GM12878 (cell line): Measurements from ENCODE around the gene UCN2. TPM values are rescaled to one million over a fixed set of nuclear protein-coding genes. Genes with fewer than 3 reads are reported as not detected.
A peak's percentile ranks its signal among the peaks of the same experiment; 100 is the strongest.

Experiments
- ATAC-seq: fragments of 200-7000 bp; cut with Tn5 transposase; 3 replicates; pipeline ENCODE4 v1.9.1; 2020; ENCODE audit warnings: mild to moderate bottlenecking, moderate library complexity
- BruUV-seq: library from RNA; stranded (reverse); fragments of 400-500 nt; replicated peaks from 2 replicates; lab custom pipeline; 2021; lab: Mats Ljungman, UMichigan
- CTCF ChIA-PET: fragments of 300-600 bp; sonication (Branson Sonifier 250); formaldehyde crosslinking; extraction: SDS; loops from one replicate; lab custom pipeline; 2021; ENCODE audit warnings: inconsistent platforms; lab: Yijun Ruan, JAX
- POLR2A ChIA-PET: fragments of 350-600 bp; formaldehyde crosslinking; extraction: SDS; loops from one replicate; lab custom pipeline; 2021; ENCODE audit warnings: inconsistent platforms; lab: Charles Lee
- RAD21 ChIA-PET: fragments of 300-600 bp; sonication (Branson Sonifier 250); formaldehyde crosslinking; loops from one replicate; lab custom pipeline; 2023; ENCODE audit warnings: antibody characterized with exemption; ENCODE audit not compliant: unreplicated experiment; lab: Charles Lee
- SMC1A ChIA-PET: fragments of 300-600 bp; sonication (Branson Sonifier 250); formaldehyde crosslinking; loops from one replicate; lab custom pipeline; 2023; ENCODE audit not compliant: unreplicated experiment, uncharacterized antibody; lab: Charles Lee
- DNase-seq: peaks from one replicate; pipeline ENCODE4 v3.0.0-alpha.2; 2011; ENCODE audit warnings: low read depth, low spot score
- FAIRE-seq: peaks from 3 replicates; lab custom pipeline; 2011; peaks lifted over from hg19 to GRCh38; lab: Jason Lieb, UNC
- H2AFZ ChIP-seq: 2 replicates; pipeline ENCODE4 v1.6.0; 2011; ENCODE audit warnings: low read depth, low read length, control low read depth; ENCODE audit not compliant: control insufficient read depth
- H3K27ac ChIP-seq: 2 replicates; pipeline ENCODE4 v1.5.1; 2011; ENCODE audit warnings: control low read depth; ENCODE audit not compliant: control insufficient read depth, insufficient read depth
- H3K27me3 ChIP-seq, 2 experiments: replicated peaks in 1 of 2; 2 replicates each; pipeline versions ENCODE4 v1.6.0 to v1.6.1; 2011; ENCODE audit warnings: low read length in 1 of 2; ENCODE audit not compliant: control insufficient read depth in 2 of 2, insufficient read depth in 2 of 2
- H3K36me3 ChIP-seq, 2 experiments: 2 replicates each; pipeline ENCODE4 v1.5.1; 2011; ENCODE audit warnings: low read length in 1 of 2; ENCODE audit not compliant: control insufficient read depth in 2 of 2, insufficient read depth in 2 of 2
- H3K4me1 ChIP-seq: 2 replicates; pipeline ENCODE4 v1.6.1; 2011; ENCODE audit warnings: mild to moderate bottlenecking, low read length, moderate library complexity, mixed read lengths; ENCODE audit not compliant: control insufficient read depth, insufficient read depth
- H3K4me2 ChIP-seq: 2 replicates; pipeline ENCODE4 v1.6.0; 2011; ENCODE audit warnings: control low read depth; ENCODE audit not compliant: control insufficient read depth, insufficient read depth
- H3K4me3 ChIP-seq: fragments of 200-600 bp; sonication (generic); 2 replicates; pipeline ENCODE4 v1.5.1; 2016
- H3K79me2 ChIP-seq: 2 replicates; pipeline ENCODE4 v1.6.0; 2011; ENCODE audit warnings: low read length; ENCODE audit not compliant: control insufficient read depth, insufficient read depth
- H3K9ac ChIP-seq: 2 replicates; pipeline ENCODE4 v1.8.0; 2011; ENCODE audit warnings: low read length, control low read depth, mixed read lengths; ENCODE audit not compliant: control insufficient read depth, insufficient read depth
- H3K9me3 ChIP-seq: replicated peaks from 3 replicates; pipeline ENCODE4 v1.5.1; 2011; ENCODE audit warnings: mild to moderate bottlenecking, low read length; ENCODE audit not compliant: control insufficient read depth, insufficient read depth
- H4K20me1 ChIP-seq: 2 replicates; pipeline ENCODE4 v1.6.0; 2011; ENCODE audit not compliant: control insufficient read depth, insufficient read depth
- CHD2 ChIP-seq: IDR thresholded peaks from 2 replicates; pipeline ENCODE4 v1.6.1; 2011; ENCODE audit warnings: low read depth, low read length, improper control_type of control experiment, borderline replicate concordance
- CREB1 ChIP-seq: IDR thresholded peaks from 2 replicates; pipeline ENCODE4 v1.6.1; 2012; ENCODE audit warnings: low read depth, mild to moderate bottlenecking, inconsistent platforms
- ESRRA ChIP-seq: IDR thresholded peaks from 2 replicates; pipeline ENCODE4 v1.6.1; 2012; ENCODE audit warnings: mild to moderate bottlenecking, low read length, improper control_type of control experiment
- FOXM1 ChIP-seq: IDR thresholded peaks from 2 replicates; pipeline ENCODE4 v1.6.1; 2012; ENCODE audit warnings: low read depth, mild to moderate bottlenecking, inconsistent platforms, low read length, moderate library complexity
- IKZF1 ChIP-seq: fragments of 450-650 bp; conservative IDR thresholded peaks from 2 replicates; pipeline ENCODE4 v1.6.1; 2017; ENCODE audit warnings: antibody characterized with exemption, mild to moderate bottlenecking
- MEF2A ChIP-seq: IDR thresholded peaks from 2 replicates; pipeline ENCODE4 v1.6.1; 2011; ENCODE audit warnings: low read depth, mild to moderate bottlenecking, low read length, moderate library complexity; ENCODE audit not compliant: insufficient read depth
- MEF2B ChIP-seq: fragments of 450-650 bp; IDR thresholded peaks from 2 replicates; pipeline ENCODE4 v1.6.1; 2018; ENCODE audit warnings: mild to moderate bottlenecking, moderate library complexity; ENCODE audit not compliant: partially characterized antibody, poor library complexity, severe bottlenecking
- NBN ChIP-seq: fragments of 450-650 bp; IDR thresholded peaks from 2 replicates; pipeline ENCODE4 v1.6.1; 2016
- NR2F1 ChIP-seq: fragments of 450-650 bp; conservative IDR thresholded peaks from 2 replicates; pipeline ENCODE4 v1.6.1; 2017; ENCODE audit warnings: mild to moderate bottlenecking
- POLR2A ChIP-seq: IDR thresholded peaks from 2 replicates; pipeline ENCODE4 v1.6.1; 2011; ENCODE audit warnings: low read depth, mild to moderate bottlenecking, low read length
- POLR2AphosphoS5 ChIP-seq: IDR thresholded peaks from 2 replicates; pipeline ENCODE4 v1.6.1; 2011; ENCODE audit warnings: mild to moderate bottlenecking, low read length, inconsistent platforms
- POU2F2 ChIP-seq: IDR thresholded peaks from 3 replicates; pipeline ENCODE4 v1.6.1; 2011; ENCODE audit warnings: low read depth, mild to moderate bottlenecking, low read length, borderline replicate concordance
- SIN3A ChIP-seq: IDR thresholded peaks from 2 replicates; pipeline ENCODE4 v1.6.1; 2012; ENCODE audit warnings: low read depth, low read length, improper control_type of control experiment
- TAF1 ChIP-seq: IDR thresholded peaks from 2 replicates; pipeline ENCODE4 v1.6.1; 2011; ENCODE audit warnings: mild to moderate bottlenecking, low read depth, low read length, borderline replicate concordance
- YY1 ChIP-seq: IDR thresholded peaks from 2 replicates; pipeline ENCODE4 v1.6.1; 2011; ENCODE audit warnings: low read depth, mild to moderate bottlenecking, low read length
- ZNF384 ChIP-seq: IDR thresholded peaks from 2 replicates; pipeline ENCODE4 v1.6.1; 2012; ENCODE audit warnings: low read depth, mild to moderate bottlenecking, low read length, improper control_type of control experiment, borderline replicate concordance
- WGBS: methylation state at CpG from one replicate; pipeline ENCODE4 v1.1.6; 2016; ENCODE audit warnings: low lambda C conversion rate; ENCODE audit not compliant: insufficient replicate concordance, insufficient coverage; ENCODE audit errors: missing lambda C conversion rate; 5-methylcytosine and 5-hydroxymethylcytosine counted together
- in situ Hi-C: fragments of 300-500 bp; cut with MboI; formaldehyde crosslinking; loops from 9 replicates; pipeline ENCODE4 v1.14.3; 2018; ENCODE audit warnings: mixed read lengths
- intact Hi-C: fragments of 100-400 bp; cut with micrococcal nuclease; formaldehyde crosslinking; loops from one replicate; pipeline ENCODE4 v1.14.2; 2022; ENCODE audit not compliant: unreplicated experiment
- polyA plus RNA-seq, 11 experiments: library from polyadenylated mRNA; depleted of rRNA in 4 of 11; unstranded in 6 of 11; stranded (reverse) in 5 of 11; fragments of >200 nt; fragmentation: Nextera tagmentation in 4 of 11; fragmentation: Illumina TruSeq in 1 of 11; extraction: Ambion mirVana in 4 of 11; extraction: Trizol in 1 of 11; gene quantifications; 1 replicate in 1 of 11; 2 replicates in 10 of 11; pipeline versions ENCODE4 v1.2.1 to v1.2.3, GENCODE V29; 2011 to 2016; ENCODE audit warnings: inconsistent platforms in 2 of 11, missing spikeins in 2 of 11, low read depth in 1 of 11
- total RNA-seq, 4 experiments: library from RNA; depleted of rRNA in 3 of 4; stranded (reverse); fragments of >200 nt in 3 of 4; fragmentation: Illumina TruSeq in 1 of 4; extraction: Trizol in 1 of 4; gene quantifications; 2 replicates each; pipeline versions ENCODE4 v1.2.1 to v1.2.3, GENCODE V29; 2013 to 2021
- TF ChIP-seq, protein P1 (sequence below): IDR thresholded peaks from 2 replicates; pipeline ENCODE4 v1.6.1; 2011; ENCODE audit warnings: mild to moderate bottlenecking, low read depth, low read length, moderate library complexity; ENCODE audit not compliant: insufficient replicate concordance
- TF ChIP-seq, protein P2 (sequence below): fragments of 450-650 bp; IDR thresholded peaks from 2 replicates; pipeline ENCODE4 v1.6.1; 2014; ENCODE audit warnings: mild to moderate bottlenecking
- TF ChIP-seq, protein P3 (sequence below): IDR thresholded peaks from 2 replicates; pipeline ENCODE4 v1.6.1; 2011; ENCODE audit warnings: low read depth, mild to moderate bottlenecking, low read length, moderate library complexity, borderline replicate concordance; ENCODE audit errors: extremely low read depth

The UCN2 gene
- total and polyA plus RNA-seq, 10 of the 15 experiments (the other 5 are each of a cell fraction or from before 2014, with no cell fraction given), result 0.05 TPM; not detected in 9

DNA sequence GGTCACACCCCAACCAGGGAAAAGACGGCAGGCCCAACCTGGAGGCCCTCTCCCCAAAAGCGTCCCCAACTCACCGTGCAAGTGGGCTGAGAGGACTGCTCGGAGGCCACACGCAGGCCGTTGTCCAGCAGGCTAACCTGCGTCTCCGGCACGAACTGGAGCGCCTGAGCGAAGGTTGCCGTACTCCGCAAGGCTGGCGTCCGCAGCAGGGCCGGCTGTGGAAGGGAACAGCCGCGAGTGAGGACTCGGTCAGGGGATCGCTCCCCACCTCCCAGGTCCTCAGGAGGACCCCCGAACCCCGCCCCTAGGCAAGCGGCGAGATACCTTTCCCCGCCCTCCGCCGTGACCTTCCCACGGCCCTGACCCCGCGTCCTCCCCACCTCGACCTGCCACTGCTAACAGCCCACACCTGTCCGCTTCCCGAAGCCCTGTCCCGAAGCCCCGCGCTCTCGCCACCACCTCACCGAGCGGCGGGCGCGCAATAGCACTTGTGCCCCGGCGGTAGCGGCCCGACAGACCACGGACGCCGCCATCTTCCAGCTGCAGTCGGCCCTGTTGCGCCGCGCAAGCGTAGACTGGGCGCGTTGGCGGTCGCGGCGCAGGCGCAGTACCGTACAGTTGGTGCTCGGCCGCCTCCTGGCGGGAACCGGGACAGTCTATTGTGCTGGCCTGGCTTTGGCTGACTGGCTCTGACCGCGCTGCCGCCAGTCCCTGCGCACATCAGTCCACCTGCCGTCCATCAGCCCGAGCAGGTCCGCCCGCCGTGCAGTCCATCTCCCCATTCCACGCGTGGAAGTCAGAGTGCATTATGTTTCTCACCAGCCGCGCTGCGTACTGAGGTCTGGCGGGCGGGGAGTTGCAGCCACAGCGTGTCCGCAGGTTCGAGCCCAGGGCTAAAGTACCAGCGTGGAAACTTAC lies 45.8 kb upstream of the UCN2 start, which contains the start of gene UQCRC1:
UQCRC1 (minus strand) TSS at position 559 of the 918 bp plus-strand sequence; CDS start at position 533, 26 bp downstream.
- H3K9me3 ChIP-seq, result no peaks in the 10 kb centered on the region
- POLR2A ChIA-PET, result interaction anchor here (0.8 kb wide), 1 partner anchor 136 kb away, joined by 3 read pairs; no protein-coding TSS in a partner anchor
- H3K36me3 ChIP-seq, result peaks cover 8 to 9% of the 10 kb centered on the region in 2 experiments
- 2% methylated on average over 81 of the region's 86 CpGs for WGBS
- H3K79me2 ChIP-seq, result peaks cover 18% of the 10 kb centered on the region
- SMC1A ChIA-PET, result interaction anchor here (0.7 kb wide), 1 partner anchor 59 kb away, joined by 3 read pairs; no protein-coding TSS in a partner anchor
- intact Hi-C loops, result loop anchor here (1.0 to 2.0 kb wide), 2 partner anchors 25 to 76 kb away; partner anchors contain the start of genes NCKIPSD and SLC26A6
- RAD21 ChIA-PET, result interaction anchor here (1.0 to 1.6 kb wide), 3 partner anchors 12 to 209 kb away, joined by 3 to 6 read pairs (median 4); partner anchors contain the start of gene SLC26A6
- H2AFZ ChIP-seq, result peak within 1 kb of the TSS; percentile 99
- DNase-seq (peak; percentile 78), FAIRE-seq (peak; percentile 97), ATAC-seq (peak; percentile 100)
- in situ Hi-C loops, result no loop called here
- CTCF ChIA-PET, result interaction anchor here (0.5 to 2.1 kb wide), 5 partner anchors 15 to 209 kb away, joined by 3 to 12 read pairs (median 5); partner anchors contain the start of gene SLC26A6
- BruUV-seq, result no TSS peak
- peak within 1 kb of the TSS; percentile 86 for H3K9ac ChIP-seq
- peaks cover 9% of the 10 kb centered on the region for H3K4me1 ChIP-seq
- H3K27ac ChIP-seq, result peak within 1 kb of the TSS; percentile 85
- H3K27me3 ChIP-seq, result no peaks in the 10 kb centered on the region
- peak within 1 kb of the TSS; percentile 78 for H3K4me3 ChIP-seq
- peak within 1 kb of the TSS; percentile 98 for H3K4me2 ChIP-seq
- no peaks in the 10 kb centered on the region for H4K20me1 ChIP-seq
- TF ChIP-seq TAF1, result peak; percentile 81; the same call in 1 of the 2 replicates
- TF ChIP-seq SIN3A, result 0 out of 2 replicates have a peak, but pooled peaks have one; percentile 57
- peak; percentile 98 for TF ChIP-seq YY1
- 0 out of 2 replicates have a peak, but pooled peaks have one; percentile 12 for TF ChIP-seq CHD2
- no peak for TF ChIP-seq FOXM1
- TF ChIP-seq POU2F2, result peak; percentile 40; the same call in 1 of the 3 replicates
- peak; percentile 75; the same call in 1 of the 2 replicates for TF ChIP-seq ESRRA
- peak; percentile 100 for TF ChIP-seq POLR2A
- TF ChIP-seq CREB1, result peak; percentile 19; the same call in 1 of the 2 replicates
- TF ChIP-seq ZNF384, result no peak
- TF ChIP-seq, protein P1, sequence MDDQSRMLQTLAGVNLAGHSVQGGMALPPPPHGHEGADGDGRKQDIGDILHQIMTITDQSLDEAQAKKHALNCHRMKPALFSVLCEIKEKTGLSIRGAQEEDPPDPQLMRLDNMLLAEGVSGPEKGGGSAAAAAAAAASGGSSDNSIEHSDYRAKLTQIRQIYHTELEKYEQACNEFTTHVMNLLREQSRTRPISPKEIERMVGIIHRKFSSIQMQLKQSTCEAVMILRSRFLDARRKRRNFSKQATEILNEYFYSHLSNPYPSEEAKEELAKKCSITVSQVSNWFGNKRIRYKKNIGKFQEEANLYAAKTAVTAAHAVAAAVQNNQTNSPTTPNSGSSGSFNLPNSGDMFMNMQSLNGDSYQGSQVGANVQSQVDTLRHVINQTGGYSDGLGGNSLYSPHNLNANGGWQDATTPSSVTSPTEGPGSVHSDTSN, result peak; percentile 19
- TF ChIP-seq NBN, result 0 out of 2 replicates have a peak, but pooled peaks have one; percentile 73
- TF ChIP-seq POLR2AphosphoS5, result peak; percentile 90
- TF ChIP-seq, protein P2, sequence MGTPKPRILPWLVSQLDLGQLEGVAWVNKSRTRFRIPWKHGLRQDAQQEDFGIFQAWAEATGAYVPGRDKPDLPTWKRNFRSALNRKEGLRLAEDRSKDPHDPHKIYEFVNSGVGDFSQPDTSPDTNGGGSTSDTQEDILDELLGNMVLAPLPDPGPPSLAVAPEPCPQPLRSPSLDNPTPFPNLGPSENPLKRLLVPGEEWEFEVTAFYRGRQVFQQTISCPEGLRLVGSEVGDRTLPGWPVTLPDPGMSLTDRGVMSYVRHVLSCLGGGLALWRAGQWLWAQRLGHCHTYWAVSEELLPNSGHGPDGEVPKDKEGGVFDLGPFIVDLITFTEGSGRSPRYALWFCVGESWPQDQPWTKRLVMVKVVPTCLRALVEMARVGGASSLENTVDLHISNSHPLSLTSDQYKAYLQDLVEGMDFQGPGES, result no peak
- TF ChIP-seq MEF2B, result no peak
- TF ChIP-seq, protein P3, sequence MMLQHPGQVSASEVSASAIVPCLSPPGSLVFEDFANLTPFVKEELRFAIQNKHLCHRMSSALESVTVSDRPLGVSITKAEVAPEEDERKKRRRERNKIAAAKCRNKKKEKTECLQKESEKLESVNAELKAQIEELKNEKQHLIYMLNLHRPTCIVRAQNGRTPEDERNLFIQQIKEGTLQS, result peak; percentile 9; the same call in 1 of the 2 replicates
- TF ChIP-seq NR2F1, result peak; percentile 96
- peak; percentile 94 for TF ChIP-seq IKZF1
- TF ChIP-seq MEF2A, result no peak
